Measurements from ENCODE around the gene SLC25A28. TPM values are rescaled to one million over a fixed set of nuclear protein-coding genes. Genes with fewer than 3 reads are reported as not detected.

Gene SLC25A28
- total and polyA plus RNA-seq, 3 experiments from 2014 or later, result 26.4 to 42.9 (median 41.9) TPM

Other genes starting within 250 kb of the SLC25A28 start
- gene GOT1, start 189.8 kb downstream of the SLC25A28 start, total RNA-seq, result 10 to 100 TPM; 32.9 to 33.4 TPM
- 24.6 TPM for gene GOT1, start 189.8 kb downstream of the SLC25A28 start, polyA plus RNA-seq
- not detected for gene NKX2-3, start 87.5 kb downstream of the SLC25A28 start, total RNA-seq
- gene NKX2-3, start 87.5 kb downstream of the SLC25A28 start, polyA plus RNA-seq, result not detected
- gene ENTPD7, start 39.1 kb upstream of the SLC25A28 start, total RNA-seq, result 1 to 10 TPM; 7.4 to 8.3 TPM
- 2.0 TPM for gene ENTPD7, start 39.1 kb upstream of the SLC25A28 start, polyA plus RNA-seq
- 10 to 100 TPM; 35.8 to 36.5 TPM for gene COX15, start 111.7 kb upstream of the SLC25A28 start, total RNA-seq
- gene COX15, start 111.7 kb upstream of the SLC25A28 start, polyA plus RNA-seq, result 34.5 TPM
- gene CUTC, start 111.8 kb upstream of the SLC25A28 start, total RNA-seq, result 10 to 100 TPM; 26.7 to 27.5 TPM
- gene CUTC, start 111.8 kb upstream of the SLC25A28 start, polyA plus RNA-seq, result 49.9 TPM
- 1 to 10 TPM; 1.1 to 1.5 TPM for gene ABCC2, start 162.2 kb upstream of the SLC25A28 start, total RNA-seq
- 0.14 TPM for gene ABCC2, start 162.2 kb upstream of the SLC25A28 start, polyA plus RNA-seq